Colonic mucosa (tissue), 4 donors: ENCODE data around the gene TBC1D22A. TPM values are rescaled to one million over a fixed set of nuclear protein-coding genes. Genes with fewer than 3 reads are reported as not detected.

Experiments used
- DNase-seq: peaks from one replicate; pipeline ENCODE4 v3.0.0-alpha.2; 2020
- H3K27ac ChIP-seq: fragments of 200-600 bp; one replicate; pipeline ENCODE4 v1.8.0; 2021
- H3K27me3 ChIP-seq: fragments of 200-600 bp; one replicate; pipeline ENCODE4 v1.8.0; 2021
- H3K36me3 ChIP-seq: fragments of 200-600 bp; one replicate; pipeline ENCODE4 v1.8.0; 2021
- H3K4me1 ChIP-seq: fragments of 200-600 bp; one replicate; pipeline ENCODE4 v1.8.0; 2021; ENCODE audit warnings: mild to moderate bottlenecking
- H3K4me3 ChIP-seq: fragments of 200-600 bp; one replicate; pipeline ENCODE4 v1.8.0; 2021
- H3K9ac ChIP-seq, 2 donors: one replicate each; pipeline ENCODE4 v1.7.0; 2013; ENCODE audit warnings: control low read depth in 2 of 2, low read depth in 2 of 2, low read length in 2 of 2
- H3K9me3 ChIP-seq: fragments of 200-600 bp; one replicate; pipeline ENCODE4 v1.8.0; 2021
- CTCF ChIP-seq: fragments of 200-600 bp; IDR thresholded peaks from one replicate; pipeline ENCODE4 v1.8.0; 2022; ENCODE audit warnings: antibody characterized with exemption, mild to moderate bottlenecking
- intact Hi-C: fragments of 100-400 bp; cut with DNase I; formaldehyde crosslinking; loops from one replicate; pipeline ENCODE4 v1.14.1; 2022
- total RNA-seq, 2 donors: library from RNA; stranded (reverse); fragmentation: NEBNext Ultra II Directional in 1 of 2; extraction: Animal tissue kit (Norgen Biotek cat#: 25700) in 1 of 2; gene quantifications; one replicate each; pipeline ENCODE4 v1.2.1, GENCODE V29; 2021
- donor health status: healthy.
- donor health status: DM: no; HTN: no; CAD: no.
- donor health status: DM: no; HTN: no; CAD: no.

The TBC1D22A gene
- total RNA-seq, 2 donors from 2014 or later = 34.2 to 36.4 TPM

DNA sequence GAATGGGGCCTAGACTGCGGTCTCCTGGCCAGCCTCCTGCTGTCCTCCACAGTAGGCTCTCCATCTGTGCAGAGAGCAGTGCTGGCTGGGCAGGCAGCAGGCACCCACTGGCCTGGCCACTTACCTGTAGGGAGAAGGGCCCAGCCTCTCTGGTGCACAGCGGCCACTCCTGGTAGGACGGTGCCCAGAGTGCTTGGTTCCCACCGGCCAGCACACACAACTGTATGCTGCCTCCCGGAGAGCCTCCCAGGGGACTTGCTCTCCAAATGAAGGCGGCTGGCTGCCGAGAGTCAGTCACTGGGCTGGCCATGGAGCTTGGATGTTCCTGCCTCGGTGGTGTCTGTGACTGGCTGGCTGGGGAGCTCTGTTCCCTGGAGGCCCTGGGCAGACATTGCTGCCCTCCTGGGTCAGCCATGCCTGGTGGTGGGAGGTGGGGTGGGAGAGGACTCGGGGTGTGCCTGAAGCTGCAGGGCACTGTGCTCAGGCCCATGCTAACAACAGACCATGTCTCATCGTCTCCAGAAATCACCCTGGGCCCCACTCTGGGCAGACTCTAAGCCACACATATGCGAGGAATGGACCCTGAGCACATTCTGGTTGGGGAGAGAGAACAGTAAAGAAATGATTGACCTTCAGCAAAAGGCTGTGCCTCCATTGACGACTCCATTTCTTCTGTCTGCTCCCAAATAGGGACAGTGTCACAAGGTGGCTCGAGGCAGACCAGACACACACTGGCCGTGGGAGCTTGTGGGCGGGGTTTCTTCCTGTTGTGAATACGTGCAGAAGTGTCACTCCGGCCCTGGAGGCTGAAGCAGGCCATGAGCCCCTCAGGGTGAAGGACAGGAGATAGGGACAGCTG lies 350.8 kb downstream of the TBC1D22A start:
- H3K9me3 ChIP-seq = no peaks in the 10 kb centered on the region
- TF ChIP-seq CTCF = no peak
- no peak overlapping the region for H3K4me3 ChIP-seq
- no peak for DNase-seq
- H3K27me3 ChIP-seq = no peaks in the 10 kb centered on the region
- no peak overlapping the region for H3K9ac ChIP-seq
- no peaks in the 10 kb centered on the region for H3K4me1 ChIP-seq
- H3K27ac ChIP-seq = no peak overlapping the region
- intact Hi-C loops = no loop called here
- H3K36me3 ChIP-seq = no peaks in the 10 kb centered on the region

DNA sequence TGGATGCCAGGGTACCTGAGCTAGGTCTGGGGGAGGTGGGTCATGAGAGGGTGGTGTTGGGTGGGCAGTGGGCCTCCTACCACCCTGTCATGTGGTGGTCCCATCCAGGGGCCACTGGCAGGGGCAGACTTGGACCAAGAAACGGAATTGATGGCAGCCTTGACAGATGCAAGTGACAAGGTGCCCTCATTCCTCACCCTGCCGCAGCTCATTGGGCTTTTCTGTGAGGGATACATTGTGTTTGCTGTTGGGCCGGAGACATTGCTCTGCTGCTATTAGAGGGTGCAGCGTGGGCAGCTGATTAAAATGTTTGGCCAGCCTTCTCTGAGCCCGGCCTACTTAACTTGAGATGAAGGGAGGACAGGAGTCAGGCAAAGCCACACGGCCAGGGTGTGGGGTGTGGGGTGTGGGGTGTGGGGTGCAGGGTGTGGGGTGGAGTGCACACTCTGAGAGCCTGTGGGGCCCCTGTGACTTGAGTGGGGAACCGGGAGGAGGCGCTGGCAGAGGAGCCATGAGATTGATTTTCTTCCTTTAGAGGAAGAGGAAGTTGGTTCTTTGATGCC lies 351.5 kb downstream of the TBC1D22A start:
- Histone ChIP-seq H3K27ac (no peak overlapping the region), H3K4me3 (no peak overlapping the region), H3K9me3 (no peaks in the 10 kb centered on the region), H3K36me3 (no peaks in the 10 kb centered on the region), H3K27me3 (no peaks in the 10 kb centered on the region), H3K9ac (no peak overlapping the region), H3K4me1 (no peaks in the 10 kb centered on the region)
- DNase-seq = no peak
- TF ChIP-seq CTCF = no peak
- intact Hi-C loops = no loop called here

DNA sequence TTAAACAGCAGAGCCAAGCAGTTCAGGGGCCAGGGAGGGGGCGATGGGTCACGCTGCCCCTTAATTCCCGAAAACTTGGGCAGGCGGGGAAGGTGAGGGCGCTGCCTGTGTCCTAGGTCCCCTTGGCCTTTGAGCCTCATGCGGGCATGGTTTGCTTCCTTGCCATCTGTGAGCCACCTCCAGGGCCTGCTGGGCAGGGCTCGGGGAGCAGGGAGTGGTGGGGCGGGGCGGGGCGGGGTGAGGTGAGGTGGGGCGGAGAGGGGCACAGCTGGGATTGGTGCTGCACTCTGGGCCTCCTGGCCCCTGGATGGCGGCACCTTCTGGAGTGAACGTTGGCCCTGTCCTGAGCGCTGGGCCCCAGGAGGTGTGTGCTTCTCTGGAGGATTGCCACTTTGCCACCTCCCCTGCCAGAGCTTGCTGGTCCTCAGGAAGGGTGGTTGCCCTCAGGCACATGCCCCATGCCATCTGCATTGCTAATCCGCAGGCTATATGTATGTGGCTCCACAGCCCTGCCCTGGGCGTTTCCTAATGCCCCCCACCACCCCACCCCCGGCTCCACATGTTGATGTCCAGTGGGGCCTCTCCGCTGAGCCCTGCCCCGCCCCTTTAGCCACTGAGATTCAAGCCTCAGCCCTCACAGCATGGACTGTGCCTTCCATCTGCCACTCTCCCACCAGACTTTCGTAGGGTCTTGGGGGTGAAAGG lies 352.5 kb downstream of the TBC1D22A start:
- DNase-seq = no peak
- Histone ChIP-seq H3K4me1 (no peaks in the 10 kb centered on the region), H3K27me3 (no peaks in the 10 kb centered on the region), H3K36me3 (no peaks in the 10 kb centered on the region), H3K9ac (no peak overlapping the region), H3K9me3 (no peaks in the 10 kb centered on the region), H3K4me3 (no peak overlapping the region), H3K27ac (no peak overlapping the region)
- TF ChIP-seq CTCF = no peak
- intact Hi-C loops = no loop called here

- intact Hi-C loops = no loop called here
- Histone ChIP-seq H3K36me3 (no peaks in the 10 kb centered on the region), H3K27ac (no peak overlapping the region), H3K9ac (no peak overlapping the region), H3K9me3 (no peaks in the 10 kb centered on the region), H3K4me1 (no peaks in the 10 kb centered on the region), H3K4me3 (no peak overlapping the region), H3K27me3 (no peaks in the 10 kb centered on the region)
- no peak for DNase-seq
- TF ChIP-seq CTCF = no peak
These were observed 353.1 kb downstream of the TBC1D22A start for GRCh38 chr22:47115518-47115890.

- Histone ChIP-seq H3K9ac (no peak overlapping the region), H3K27me3 (no peaks in the 10 kb centered on the region), H3K36me3 (no peaks in the 10 kb centered on the region), H3K27ac (no peak overlapping the region), H3K4me3 (no peak overlapping the region), H3K4me1 (no peaks in the 10 kb centered on the region), H3K9me3 (no peaks in the 10 kb centered on the region)
- no peak for DNase-seq
- TF ChIP-seq CTCF = no peak
- intact Hi-C loops = no loop called here
These were observed 353.5 kb downstream of the TBC1D22A start for GRCh38 chr22:47115921-47116320.
